ENCODE measurements around the gene SIRPB2. TPM values are rescaled to one million over a fixed set of nuclear protein-coding genes. Genes with fewer than 3 reads are reported as not detected.

SIRPB2 gene
- total RNA-seq, 1 experiment from 2014 or later, result 7.1 TPM

DNA sequence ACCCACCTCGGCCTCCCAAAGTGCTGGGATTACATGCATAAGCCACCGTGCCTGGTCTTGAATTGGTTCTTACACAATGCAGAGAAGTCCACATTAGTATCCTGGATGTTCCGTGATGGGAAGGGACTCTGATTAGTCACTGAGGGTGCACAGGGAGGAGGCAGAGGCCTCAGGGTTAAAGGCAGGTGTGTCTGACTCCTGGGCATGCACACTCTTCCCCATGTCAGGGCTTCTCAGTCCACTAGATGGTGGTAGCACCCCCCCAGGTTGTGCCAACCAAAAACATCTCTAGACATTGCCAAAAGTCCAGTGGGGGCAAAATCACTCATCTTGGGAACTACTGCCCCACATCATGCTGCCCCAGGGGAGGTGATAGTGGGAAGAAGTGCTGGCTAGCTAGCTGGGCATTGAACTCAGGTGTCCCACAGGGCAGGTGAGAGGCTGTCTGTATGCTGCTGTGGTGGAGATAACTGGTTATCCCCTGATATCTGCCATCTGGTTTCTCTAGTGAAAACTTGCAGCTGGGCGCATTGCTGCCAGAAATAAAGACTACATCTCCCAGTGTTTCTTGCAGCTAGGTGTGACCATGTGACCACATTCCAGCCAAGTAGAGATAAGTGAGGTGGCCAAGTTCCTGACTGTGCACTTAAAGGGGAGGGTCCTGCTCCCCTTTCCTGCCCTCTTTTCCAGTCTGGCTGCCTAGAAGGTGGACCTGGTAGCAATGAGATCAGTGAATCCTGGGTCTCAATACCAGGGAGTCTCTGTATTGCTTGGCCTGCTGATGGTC is 16.2 kb downstream of the SIRPB2 start:
- POLR2A ChIA-PET (ENCODE audit: unreplicated experiment), result interaction anchor here (0.6 kb wide), 1 partner anchor 28 kb away, joined by 3 read pairs; no protein-coding TSS in a partner anchor
- intact Hi-C loops (cut with micrococcal nuclease; ENCODE audit: unreplicated experiment), result loop anchor here (1.0 to 10.0 kb wide), 4 partner anchors 28 to 820 kb away; partner anchors contain the start of gene SRXN1
- peak; percentile 65 to 81 for DNase-seq
- peak overlapping the region; percentile 92 for H3K27ac ChIP-seq
- peaks cover 36% of the 10 kb centered on the region for H3K79me2 ChIP-seq (ENCODE audit: low read depth)
- H2AFZ ChIP-seq, result no peak overlapping the region
- no peaks in the 10 kb centered on the region for H3K27me3 ChIP-seq (ENCODE audit: insufficient read depth, low read depth)
- TF ChIP-seq EZH2 (IDR thresholded peaks at IDR 0.05; ENCODE audit: low read depth), result no peak
- TF ChIP-seq, protein P1, sequence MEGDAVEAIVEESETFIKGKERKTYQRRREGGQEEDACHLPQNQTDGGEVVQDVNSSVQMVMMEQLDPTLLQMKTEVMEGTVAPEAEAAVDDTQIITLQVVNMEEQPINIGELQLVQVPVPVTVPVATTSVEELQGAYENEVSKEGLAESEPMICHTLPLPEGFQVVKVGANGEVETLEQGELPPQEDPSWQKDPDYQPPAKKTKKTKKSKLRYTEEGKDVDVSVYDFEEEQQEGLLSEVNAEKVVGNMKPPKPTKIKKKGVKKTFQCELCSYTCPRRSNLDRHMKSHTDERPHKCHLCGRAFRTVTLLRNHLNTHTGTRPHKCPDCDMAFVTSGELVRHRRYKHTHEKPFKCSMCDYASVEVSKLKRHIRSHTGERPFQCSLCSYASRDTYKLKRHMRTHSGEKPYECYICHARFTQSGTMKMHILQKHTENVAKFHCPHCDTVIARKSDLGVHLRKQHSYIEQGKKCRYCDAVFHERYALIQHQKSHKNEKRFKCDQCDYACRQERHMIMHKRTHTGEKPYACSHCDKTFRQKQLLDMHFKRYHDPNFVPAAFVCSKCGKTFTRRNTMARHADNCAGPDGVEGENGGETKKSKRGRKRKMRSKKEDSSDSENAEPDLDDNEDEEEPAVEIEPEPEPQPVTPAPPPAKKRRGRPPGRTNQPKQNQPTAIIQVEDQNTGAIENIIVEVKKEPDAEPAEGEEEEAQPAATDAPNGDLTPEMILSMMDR (conservative IDR thresholded peaks at IDR 0.05), result peak; percentile 69
- no TSS peak for BruUV-seq (replicated peaks)
- H3K4me1 ChIP-seq (replicated peaks; ENCODE audit: insufficient read depth), result peaks cover 73% of the 10 kb centered on the region
- H3K9me2 ChIP-seq (ENCODE audit: insufficient read depth), result no peaks in the 10 kb centered on the region
- CTCF ChIA-PET, result interaction anchor here (0.6 to 4.9 kb wide), 2 partner anchors 29 to 713 kb away, joined by 3 to 40 read pairs; no protein-coding TSS in a partner anchor
- H3K9me3 ChIP-seq (ENCODE audit: insufficient read depth, low read depth), result no peaks in the 10 kb centered on the region
- peaks cover 49% of the 10 kb centered on the region for H3F3A ChIP-seq (ENCODE audit: insufficient read depth, low read depth)
- peak overlapping the region; percentile 73 for H3K4me2 ChIP-seq
- H3K4me3 ChIP-seq, result peak overlapping the region; percentile 54; the same call in 1 of the 2 replicates
- H3K36me3 ChIP-seq (ENCODE audit: low read depth), result no peaks in the 10 kb centered on the region
- no peaks in the 10 kb centered on the region for H4K20me1 ChIP-seq (ENCODE audit: insufficient read depth)

DNA sequence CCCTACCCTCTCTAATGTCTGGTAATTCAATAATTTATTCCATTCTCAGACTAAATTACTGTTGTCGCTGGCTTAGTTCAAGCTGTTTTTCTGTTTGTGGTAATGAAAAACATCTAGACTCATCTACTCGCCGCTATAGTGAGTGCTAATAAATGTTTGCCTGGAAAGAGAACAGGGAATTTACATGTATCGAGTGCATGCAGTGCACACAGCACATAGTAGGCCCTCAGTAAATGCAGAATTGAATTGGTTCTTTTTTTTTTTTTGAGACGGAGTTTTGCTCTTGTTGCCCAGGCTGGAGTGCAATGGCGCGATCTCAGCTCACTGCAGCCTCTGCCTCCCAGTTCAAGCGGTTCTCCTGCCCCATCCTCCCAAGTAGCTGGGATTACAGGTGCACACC is 16.9 kb downstream of the SIRPB2 start:
- Histone ChIP-seq H3K9me2 (ENCODE audit: insufficient read depth) (no peaks in the 10 kb centered on the region), H3K79me2 (ENCODE audit: low read depth) (peaks cover 36% of the 10 kb centered on the region), H3K4me3 (no peak overlapping the region), H3K9me3 (ENCODE audit: insufficient read depth, low read depth) (no peaks in the 10 kb centered on the region), H3K4me1 (replicated peaks; ENCODE audit: insufficient read depth) (peaks cover 73% of the 10 kb centered on the region), H3K27ac (peak overlapping the region; percentile 92; the same call in 1 of the 2 replicates), H2AFZ (no peak overlapping the region), H3K36me3 (ENCODE audit: low read depth) (no peaks in the 10 kb centered on the region), H4K20me1 (ENCODE audit: insufficient read depth) (no peaks in the 10 kb centered on the region), H3K4me2 (peak overlapping the region; percentile 73), H3F3A (ENCODE audit: insufficient read depth, low read depth) (peaks cover 54% of the 10 kb centered on the region), H3K27me3 (ENCODE audit: insufficient read depth, low read depth) (no peaks in the 10 kb centered on the region)
- CTCF ChIA-PET, result interaction anchor here (4.9 kb wide), 1 partner anchor 30 kb away, joined by 40 read pairs; no protein-coding TSS in a partner anchor
- intact Hi-C loops (cut with micrococcal nuclease; ENCODE audit: unreplicated experiment), result loop anchor here (10.0 kb wide), 1 partner anchor 820 kb away; the partner anchor contains the start of gene SRXN1
- POLR2A ChIA-PET (ENCODE audit: unreplicated experiment), result no interaction called here
- BruUV-seq (replicated peaks), result no TSS peak
- TF ChIP-seq, protein P1 (conservative IDR thresholded peaks at IDR 0.05), result no peak
- TF ChIP-seq EZH2 (IDR thresholded peaks at IDR 0.05; ENCODE audit: low read depth), result no peak
- DNase-seq, result no peak

DNA sequence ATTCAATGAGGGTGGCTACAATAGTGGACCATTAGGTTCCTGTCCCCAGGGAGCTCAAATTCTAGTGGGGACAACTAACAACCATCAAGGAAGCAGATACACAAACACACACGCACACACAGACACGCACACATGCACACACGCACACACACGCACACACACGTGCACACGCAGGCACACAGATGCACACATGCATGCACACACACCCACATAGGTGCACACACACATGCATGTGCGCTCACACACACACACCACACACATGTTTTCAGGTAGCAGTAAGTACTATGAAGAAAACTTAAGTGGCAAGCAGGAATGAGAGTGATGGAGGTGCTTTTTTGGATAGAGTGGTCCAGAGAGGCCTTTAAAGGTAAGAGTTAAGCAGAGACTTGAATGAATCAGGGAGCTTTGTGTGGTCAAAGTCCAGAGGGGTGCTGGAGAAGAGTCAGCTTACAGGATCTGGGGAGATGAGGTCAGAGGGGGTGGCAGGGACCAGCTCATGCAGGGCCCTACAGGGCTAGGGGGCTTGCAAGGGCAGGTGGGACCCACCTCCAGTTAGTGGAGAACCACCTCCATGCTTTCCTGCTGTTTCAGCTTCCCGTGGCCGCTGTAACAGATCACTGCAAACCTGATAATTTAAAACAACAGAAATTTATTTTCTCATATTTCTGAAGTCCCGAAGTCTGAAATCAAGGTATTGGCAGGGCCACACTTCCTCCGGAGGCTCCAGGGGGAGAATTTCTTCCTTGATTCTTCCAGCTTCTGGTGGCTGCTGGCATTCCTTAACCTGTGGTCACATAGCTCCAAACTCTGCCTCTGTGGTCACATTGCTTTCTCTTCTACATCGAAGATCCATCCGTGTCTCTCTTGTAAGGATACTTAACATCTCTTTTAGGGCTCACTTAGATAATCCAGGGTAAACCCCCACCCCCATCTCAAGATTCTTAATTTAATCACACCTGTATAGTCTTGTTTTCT is 17.7 kb downstream of the SIRPB2 start:
- Histone ChIP-seq H3K79me2 (ENCODE audit: low read depth) (peaks cover 36% of the 10 kb centered on the region), H3K9me2 (ENCODE audit: insufficient read depth) (no peaks in the 10 kb centered on the region), H4K20me1 (ENCODE audit: insufficient read depth) (no peaks in the 10 kb centered on the region), H3K4me1 (replicated peaks; ENCODE audit: insufficient read depth) (peaks cover 67% of the 10 kb centered on the region), H3K4me2 (peak overlapping the region; percentile 73; the same call in 1 of the 2 replicates), H3K27ac (no peak overlapping the region), H2AFZ (no peak overlapping the region), H3K4me3 (no peak overlapping the region), H3K27me3 (ENCODE audit: insufficient read depth, low read depth) (no peaks in the 10 kb centered on the region), H3K9me3 (ENCODE audit: insufficient read depth, low read depth) (no peaks in the 10 kb centered on the region), H3K36me3 (ENCODE audit: low read depth) (no peaks in the 10 kb centered on the region), H3F3A (ENCODE audit: insufficient read depth, low read depth) (peaks cover 47% of the 10 kb centered on the region)
- no TSS peak for BruUV-seq (replicated peaks)
- intact Hi-C loops (cut with micrococcal nuclease; ENCODE audit: unreplicated experiment), result loop anchor here (10.0 kb wide), 1 partner anchor 819 kb away; the partner anchor contains the start of gene SRXN1
- POLR2A ChIA-PET (ENCODE audit: unreplicated experiment), result interaction anchor here (0.6 kb wide), 2 partner anchors 16 to 879 kb away, joined by 3 to 5 read pairs; no protein-coding TSS in a partner anchor
- CTCF ChIA-PET, result interaction anchor here (4.9 kb wide), 1 partner anchor 30 kb away, joined by 40 read pairs; no protein-coding TSS in a partner anchor
- TF ChIP-seq, protein P1 (conservative IDR thresholded peaks at IDR 0.05), result no peak
- no peak for TF ChIP-seq EZH2 (IDR thresholded peaks at IDR 0.05; ENCODE audit: low read depth)
- DNase-seq, result no peak
